Kidney (tissue), 14 donors: ENCODE measurements around the gene JPH3. TPM values are rescaled to one million over a fixed set of nuclear protein-coding genes. Genes with fewer than 3 reads are reported as not detected.
"Not testable (repeated sequence)": the region's sequence is repeated elsewhere in the genome, so short reads cannot be mapped to it uniquely, and the experiment has no call there.

Experiments
- DNase-seq, 5 donors: peaks; one replicate each; pipeline ENCODE4 v3.0.0-alpha.2; 2013 to 2020
- FAIRE-seq: peaks from 2 replicates; lab custom pipeline; 2012; peaks lifted over from hg19 to GRCh38; lab: Jason Lieb, UNC
- H3K27ac ChIP-seq, 2 donors: one replicate each; pipeline ENCODE4 v1.7.0; 2013; ENCODE audit warnings: low read depth in 2 of 2, low read length in 2 of 2, inconsistent platforms in 1 of 2
- H3K27me3 ChIP-seq: one replicate; pipeline ENCODE4 v1.7.1; 2013; ENCODE audit warnings: low read length, inconsistent platforms; ENCODE audit not compliant: control insufficient read depth, insufficient read depth
- H3K36me3 ChIP-seq, 3 donors: one replicate each; pipeline versions ENCODE4 v1.7.0 to v1.7.1; 2013; ENCODE audit warnings: low read length in 3 of 3, control low read depth in 1 of 3, inconsistent platforms in 1 of 3; ENCODE audit not compliant: insufficient read depth in 3 of 3, control insufficient read depth in 2 of 3
- H3K4me1 ChIP-seq, 3 donors: one replicate each; pipeline versions ENCODE4 v1.7.0 to v1.7.1; 2013; ENCODE audit warnings: low read length in 3 of 3, inconsistent platforms in 1 of 3, low read depth in 1 of 3; ENCODE audit not compliant: control insufficient read depth in 2 of 3, insufficient read depth in 2 of 3
- H3K4me3 ChIP-seq, 3 donors: one replicate each; pipeline versions ENCODE4 v1.7.0 to v1.8.1; 2013; ENCODE audit warnings: low read length in 3 of 3, control low read depth in 1 of 3, inconsistent platforms in 1 of 3
- H3K9ac ChIP-seq, 3 donors: one replicate each; pipeline versions ENCODE4 v1.7.0 to v1.7.1; 2013; ENCODE audit warnings: low read length in 3 of 3, control low read depth in 1 of 3, inconsistent platforms in 1 of 3
- H3K9me3 ChIP-seq, 3 donors: one replicate each; pipeline versions ENCODE4 v1.7.0 to v1.7.1; 2013; ENCODE audit warnings: low read length in 3 of 3, control low read depth in 1 of 3, inconsistent platforms in 1 of 3; ENCODE audit not compliant: control insufficient read depth in 2 of 3, insufficient read depth in 1 of 3
- CTCF ChIP-seq: IDR thresholded peaks from 3 replicates; pipeline ENCODE4 v1.5.1; 2012; ENCODE audit warnings: mild to moderate bottlenecking, moderate library complexity, borderline replicate concordance; ENCODE audit not compliant: insufficient read depth; ENCODE audit errors: extremely low read depth
- intact Hi-C: fragments of 100-400 bp; cut with DNase I; formaldehyde crosslinking; loops from one replicate; pipeline ENCODE4 v1.11.1; 2022
- polyA plus RNA-seq: library from polyadenylated mRNA; stranded (reverse); fragments of 350-450 nt; fragmentation: Illumina TruSeq; extraction: RNeasy Lipid Tissue Mini Kit (QIAGEN cat#74804); gene quantifications from one replicate; pipeline ENCODE4 v1.2.3, GENCODE V29; 2014; ENCODE audit warnings: low read depth, low replicate concordance; ENCODE audit not compliant: insufficient read depth
- total RNA-seq: library from RNA; stranded (reverse); fragmentation: NEBNext Ultra II Directional; extraction: Animal tissue kit (Norgen Biotek cat#: 25700); gene quantifications from one replicate; pipeline ENCODE4 v1.2.1, GENCODE V29; 2021
- donor health status: control.
- donor health status: control.
- donor health status: control.
- donor health status: control.
- donor health status: control.
- donor health status: DM: yes; HTN: yes; CAD: no.
- donor health status: Normal renal cell carcinoma (clear cell type).

JPH3 gene
- total and polyA plus RNA-seq, 2 donors from 2014 or later: 0.69 TPM; not detected in 1

DNA sequence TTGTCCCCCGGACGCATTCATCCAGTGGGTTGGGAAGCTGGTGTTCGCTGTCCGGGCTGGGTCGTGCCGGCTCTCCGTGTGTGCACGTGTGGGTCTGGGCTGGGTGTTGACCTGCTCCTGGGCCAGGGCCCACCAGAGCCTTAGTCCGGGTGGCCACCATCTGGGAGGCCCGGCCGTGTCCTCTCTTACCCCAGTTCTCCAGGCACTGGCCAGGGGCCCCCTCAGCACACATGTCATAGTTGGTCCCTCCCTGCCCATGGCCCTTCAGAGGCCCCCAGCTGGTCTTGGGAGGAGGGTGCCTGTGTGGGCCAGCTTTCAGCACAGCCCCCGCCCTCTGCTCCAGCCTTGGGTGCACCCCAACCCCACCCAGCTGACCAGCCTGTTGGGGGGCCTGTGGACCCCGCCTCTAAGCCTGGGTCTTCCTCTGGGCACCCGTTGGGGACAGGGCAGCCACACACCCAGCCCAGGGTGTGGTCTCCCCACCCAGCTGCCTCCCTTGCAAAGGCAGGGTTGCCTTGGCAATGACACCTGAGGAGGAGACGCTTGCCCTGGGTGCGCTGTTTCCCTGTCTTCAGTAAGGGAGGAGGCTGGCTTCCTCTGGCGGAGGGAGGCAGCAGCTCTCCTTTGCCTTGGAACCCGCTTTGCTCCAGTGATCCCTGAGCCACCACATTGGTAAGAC lies 77.4 kb downstream of the JPH3 start:
- H3K27ac ChIP-seq: no peak overlapping the region
- DNase-seq (no peak), FAIRE-seq (no peak)
- H3K4me1 ChIP-seq: no peaks in the 10 kb centered on the region
- no peaks in the 10 kb centered on the region for H3K36me3 ChIP-seq
- H3K9me3 ChIP-seq: no peaks in the 10 kb centered on the region
- H3K9ac ChIP-seq: no peak overlapping the region
- no peaks in the 10 kb centered on the region for H3K27me3 ChIP-seq
- intact Hi-C loops: no loop called here
- H3K4me3 ChIP-seq: no peak overlapping the region
- TF ChIP-seq CTCF: no peak

- H3K4me3 ChIP-seq: no peak overlapping the region
- H3K27ac ChIP-seq: no peak overlapping the region
- no peak for FAIRE-seq
These were observed 78.0 kb downstream of the JPH3 start for GRCh38 chr16:87680272-87680644.

DNA sequence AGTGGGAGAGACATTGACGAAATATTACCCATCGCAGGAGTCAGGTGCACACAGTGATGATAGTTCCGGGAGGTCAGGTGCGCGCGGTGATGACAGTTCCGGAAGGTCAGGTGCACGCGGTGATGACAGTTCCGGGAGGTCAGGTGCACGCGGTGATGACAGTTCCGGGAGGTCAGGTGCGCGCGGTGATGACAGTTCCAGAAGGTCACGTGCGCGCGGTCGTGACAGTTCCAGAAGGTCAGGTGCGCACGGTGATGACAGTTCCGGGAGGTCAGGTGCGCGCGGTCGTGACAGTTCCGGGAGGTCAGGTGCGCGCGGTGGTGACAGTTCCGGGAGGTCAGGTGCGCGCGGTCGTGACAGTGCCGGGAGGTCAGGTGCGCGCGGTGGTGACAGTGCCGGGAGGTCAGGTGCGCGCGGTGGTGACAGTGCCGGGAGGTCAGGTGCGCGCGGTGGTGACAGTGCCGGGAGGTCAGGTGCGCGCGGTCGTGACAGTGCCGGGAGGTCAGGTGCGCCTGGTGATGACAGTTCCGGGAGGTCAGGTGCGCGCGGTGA lies 78.8 kb downstream of the JPH3 start:
- H3K4me3 ChIP-seq, H3K36me3 ChIP-seq, intact Hi-C loops, H3K27ac ChIP-seq, H3K9ac ChIP-seq, FAIRE-seq, DNase-seq, H3K9me3 ChIP-seq, H3K4me1 ChIP-seq, H3K27me3 ChIP-seq: not testable (repeated sequence)

More at GRCh38 chr16:87680272-87680644, 78.0 kb downstream of the JPH3 start:
- H3K9me3 ChIP-seq: no peaks in the 10 kb centered on the region
- no peaks in the 10 kb centered on the region for H3K36me3 ChIP-seq
- DNase-seq: no peak
- H3K27me3 ChIP-seq: no peaks in the 10 kb centered on the region
- no peak overlapping the region for H3K9ac ChIP-seq
- no peaks in the 10 kb centered on the region for H3K4me1 ChIP-seq
- intact Hi-C loops: no loop called here
- no peak for TF ChIP-seq CTCF

- Histone ChIP-seq H3K4me3 (no peak overlapping the region), H3K36me3 (no peaks in the 10 kb centered on the region), H3K4me1 (no peaks in the 10 kb centered on the region), H3K9ac (no peak overlapping the region), H3K27me3 (no peaks in the 10 kb centered on the region), H3K9me3 (no peaks in the 10 kb centered on the region), H3K27ac (no peak overlapping the region)
- DNase-seq: peak in 1 of 5 donors; percentile 38
- TF ChIP-seq CTCF: no peak
- no peak for FAIRE-seq
- intact Hi-C loops: no loop called here
These were observed 79.8 kb downstream of the JPH3 start for GRCh38 chr16:87681981-87682570.
